HG03095 (cell line): ENCODE measurements around the gene TMEM88.
"Not testable (repeated sequence)": the region's sequence is repeated elsewhere in the genome, so short reads cannot be mapped to it uniquely, and the experiment has no call there.

Experiments used
- ATAC-seq: cut with Tn5 transposase; IDR thresholded peaks from one replicate; pipeline ENCODE4 v1.9.1; 2021; ENCODE audit warnings: moderate library complexity; ENCODE audit not compliant: unreplicated experiment

The TMEM88 gene

GRCh38 chr17:7854851-7855659 lies at the start of gene TMEM88:
Gene TMEM88, plus strand, starts transcription at chr17:7855066. Its CDS starts 9 bp downstream, at chr17:7855075.
- ATAC-seq: no peak

GRCh38 chr17:7806587-7806986 lies 48.3 kb upstream of the TMEM88 start:
- ATAC-seq: no peak

- ATAC-seq: no peak
Measured at GRCh38 chr17:7807206-7807605, 47.7 kb upstream of the TMEM88 start.

- ATAC-seq: no peak
Measured at GRCh38 chr17:7809086-7809790, 45.6 kb upstream of the TMEM88 start.

- ATAC-seq: not testable (repeated sequence)
Measured at GRCh38 chr17:7809791-7810343, 45.0 kb upstream of the TMEM88 start.

- ATAC-seq: no peak
Measured at GRCh38 chr17:7811251-7811650, 43.6 kb upstream of the TMEM88 start.

- no peak for ATAC-seq
Measured at GRCh38 chr17:7814969-7815368, 39.9 kb upstream of the TMEM88 start.

- no peak for ATAC-seq
Measured at GRCh38 chr17:7816926-7817642, 37.8 kb upstream of the TMEM88 start.

GRCh38 chr17:7817643-7817964 lies 37.3 kb upstream of the TMEM88 start:
- ATAC-seq: no peak

- no peak for ATAC-seq
Measured at GRCh38 chr17:7818026-7818425, 36.8 kb upstream of the TMEM88 start.

GRCh38 chr17:7818746-7819645 lies 35.9 kb upstream of the TMEM88 start:
- no peak for ATAC-seq

GRCh38 chr17:7820231-7820630 lies 34.6 kb upstream of the TMEM88 start:
- no peak for ATAC-seq

GRCh38 chr17:7822126-7822525 lies 32.7 kb upstream of the TMEM88 start:
- ATAC-seq: no peak

GRCh38 chr17:7823581-7824001 lies 31.3 kb upstream of the TMEM88 start:
- ATAC-seq: no peak

- no peak for ATAC-seq
Measured at GRCh38 chr17:7824021-7824924, 30.6 kb upstream of the TMEM88 start.

- ATAC-seq: no peak
Measured at GRCh38 chr17:7825206-7825990, 29.5 kb upstream of the TMEM88 start.

- ATAC-seq: no peak
Measured at GRCh38 chr17:7830616-7831015, 24.2 kb upstream of the TMEM88 start.

GRCh38 chr17:7831233-7831632 lies 23.6 kb upstream of the TMEM88 start:
- ATAC-seq: no peak

- ATAC-seq: no peak
Measured at GRCh38 chr17:7832431-7832830, 22.4 kb upstream of the TMEM88 start.
